ENCODE results near the gene IFNGR1.

Gene IFNGR1

GRCh38 chr6:137241481-137242038 lies 22.4 kb upstream of the IFNGR1 start:
- Histone ChIP-seq H3K9ac (ENCODE audit: low read depth, low read length) (no peak overlapping the region), H3K79me2 (ENCODE audit: insufficient read depth, low read length) (no peaks in the 10 kb centered on the region), H3K4me2 (ENCODE audit: insufficient read depth, low read length) (no peak overlapping the region), H3K4me3 (ENCODE audit: low read depth in 1 of 2, low read length in 2 of 2) (no peak overlapping the region), H3K27ac (ENCODE audit: low read length) (no peak overlapping the region), H2AFZ (ENCODE audit: low read depth, low read length) (no peak overlapping the region), H3K27me3 (ENCODE audit: insufficient read depth, low read length, poor library complexity) (no peaks in the 10 kb centered on the region), H3K9me3 (ENCODE audit: insufficient read depth, low read length, severe bottlenecking) (no peaks in the 10 kb centered on the region), H3K4me1 (ENCODE audit: insufficient read depth, low read length) (no peaks in the 10 kb centered on the region), H4K20me1 (ENCODE audit: insufficient read depth, low read length) (no peaks in the 10 kb centered on the region), H3K36me3 (ENCODE audit: insufficient read depth, low read length) (no peaks in the 10 kb centered on the region)
- no peak for DNase-seq
- TF ChIP-seq CTCF (IDR thresholded peaks at IDR 0.05; ENCODE audit: borderline replicate concordance, extremely low read depth, low read length, poor library complexity, severe bottlenecking) = no peak
- TF ChIP-seq EZH2 (IDR thresholded peaks at IDR 0.05; ENCODE audit: borderline replicate concordance, low read depth, low read length, severe bottlenecking) = no peak
- ATAC-seq (ENCODE audit: insufficient read depth, low read depth) = no peak

GRCh38 chr6:137240168-137240567 lies 21.0 kb upstream of the IFNGR1 start:
- no peaks in the 10 kb centered on the region for H3K79me2 ChIP-seq (ENCODE audit: insufficient read depth, low read length)
- TF ChIP-seq EZH2 (IDR thresholded peaks at IDR 0.05; ENCODE audit: borderline replicate concordance, low read depth, low read length, severe bottlenecking) (no peak), CTCF (IDR thresholded peaks at IDR 0.05; ENCODE audit: borderline replicate concordance, extremely low read depth, low read length, poor library complexity, severe bottlenecking) (no peak)
- no peak overlapping the region for H2AFZ ChIP-seq (ENCODE audit: low read depth, low read length)
- no peaks in the 10 kb centered on the region for H3K36me3 ChIP-seq (ENCODE audit: insufficient read depth, low read length)
- H3K4me3 ChIP-seq (ENCODE audit: low read depth in 1 of 2, low read length in 2 of 2) = no peak overlapping the region
- H3K9ac ChIP-seq (ENCODE audit: low read depth, low read length) = no peak overlapping the region
- no peaks in the 10 kb centered on the region for H4K20me1 ChIP-seq (ENCODE audit: insufficient read depth, low read length)
- H3K4me2 ChIP-seq (ENCODE audit: insufficient read depth, low read length) = no peak overlapping the region
- no peak overlapping the region for H3K27ac ChIP-seq (ENCODE audit: low read length)
- DNase-seq = no peak
- no peaks in the 10 kb centered on the region for H3K27me3 ChIP-seq (ENCODE audit: insufficient read depth, low read length, poor library complexity)
- H3K9me3 ChIP-seq (ENCODE audit: insufficient read depth, low read length, severe bottlenecking) = no peaks in the 10 kb centered on the region
- no peak for ATAC-seq (ENCODE audit: insufficient read depth, low read depth)
- peaks cover 5% of the 10 kb centered on the region for H3K4me1 ChIP-seq (ENCODE audit: insufficient read depth, low read length)

DNA sequence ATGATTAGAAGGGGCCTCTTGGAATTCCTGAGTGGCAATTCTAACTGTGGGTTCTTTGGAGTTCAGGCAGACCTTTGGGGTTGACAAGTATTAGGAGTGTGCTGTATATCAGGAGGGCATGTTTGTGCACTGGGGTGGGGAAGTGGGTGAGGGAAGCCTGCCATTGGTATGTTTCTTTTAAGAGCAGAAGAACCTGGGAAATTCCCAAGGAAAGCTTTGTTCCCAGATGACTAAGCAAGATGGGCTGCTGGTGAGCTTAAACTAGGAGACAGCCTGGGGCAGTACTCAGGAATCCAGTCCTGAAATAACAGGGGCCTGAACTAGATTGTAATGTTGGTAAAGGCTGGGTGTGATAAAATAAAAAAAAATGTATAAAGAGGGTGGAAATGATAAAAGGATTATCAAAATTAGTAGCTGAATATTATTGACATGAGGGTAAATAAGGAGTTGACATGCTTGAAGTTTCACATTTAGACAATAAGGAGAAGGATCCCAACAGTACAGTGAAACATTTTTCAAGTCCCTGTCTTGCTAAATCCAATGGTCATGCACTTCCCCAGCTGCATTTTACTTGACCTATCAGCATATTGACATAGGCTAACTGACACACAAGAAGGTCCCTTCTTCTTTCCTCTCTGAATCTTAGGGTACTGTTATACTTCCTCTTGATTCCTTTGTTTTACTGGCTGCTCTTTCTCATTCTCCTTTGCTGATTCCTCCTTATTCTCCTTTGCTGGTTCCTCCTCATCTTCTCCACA lies 18.4 kb upstream of the IFNGR1 start:
- Histone ChIP-seq H3K27ac (ENCODE audit: low read length) (no peak overlapping the region), H3K4me1 (ENCODE audit: insufficient read depth, low read length) (peaks cover 25% of the 10 kb centered on the region), H3K4me3 (ENCODE audit: low read depth in 1 of 2, low read length in 2 of 2) (no peak overlapping the region), H3K27me3 (ENCODE audit: insufficient read depth, low read length, poor library complexity) (no peaks in the 10 kb centered on the region), H4K20me1 (ENCODE audit: insufficient read depth, low read length) (no peaks in the 10 kb centered on the region), H2AFZ (ENCODE audit: low read depth, low read length) (no peak overlapping the region), H3K4me2 (ENCODE audit: insufficient read depth, low read length) (no peak overlapping the region), H3K79me2 (ENCODE audit: insufficient read depth, low read length) (no peaks in the 10 kb centered on the region), H3K9ac (ENCODE audit: low read depth, low read length) (no peak overlapping the region), H3K36me3 (ENCODE audit: insufficient read depth, low read length) (no peaks in the 10 kb centered on the region), H3K9me3 (ENCODE audit: insufficient read depth, low read length, severe bottlenecking) (no peaks in the 10 kb centered on the region)
- DNase-seq (no peak), ATAC-seq (ENCODE audit: insufficient read depth, low read depth) (no peak)
- no peak for TF ChIP-seq EZH2 (IDR thresholded peaks at IDR 0.05; ENCODE audit: borderline replicate concordance, low read depth, low read length, severe bottlenecking)
- TF ChIP-seq CTCF (IDR thresholded peaks at IDR 0.05; ENCODE audit: borderline replicate concordance, extremely low read depth, low read length, poor library complexity, severe bottlenecking) = no peak

All from DND-41 (cell line).